NCI-H1417 (cell line): ENCODE data around the gene PLEKHB1.

Source experiments
- DNase-seq, 3 experiments: peaks; one replicate each; lab custom pipeline; 2025; lab: John Stamatoyannopoulos, UW

Gene PLEKHB1

GRCh38 chr11:73680687-73681086 is 34.3 kb downstream of the PLEKHB1 start:
- no peak for DNase-seq

- no peak for DNase-seq
These were observed 47.6 kb downstream of the PLEKHB1 start for GRCh38 chr11:73693899-73694525.

DNA sequence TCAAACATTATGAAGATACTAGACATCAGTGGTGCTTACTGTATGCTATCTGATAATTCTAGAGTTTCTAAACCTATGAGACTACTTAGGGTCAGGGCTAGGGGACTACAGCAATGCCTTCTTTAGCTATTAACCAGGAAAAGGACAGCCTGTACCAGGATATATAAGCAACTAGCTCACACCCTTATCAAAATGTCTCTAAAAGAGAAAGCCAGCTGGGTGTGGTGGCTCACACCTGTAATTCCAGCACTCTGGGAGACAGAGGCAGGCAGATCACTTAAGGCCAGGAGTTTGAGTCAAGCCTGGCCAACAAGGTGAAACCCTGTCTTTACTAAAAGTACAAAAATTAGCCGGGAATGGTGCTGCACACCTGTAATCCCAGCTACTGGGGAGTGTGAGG is 58.7 kb downstream of the PLEKHB1 start:
- DNase-seq, result no peak

- DNase-seq, result no peak
These were observed 64.6 kb downstream of the PLEKHB1 start for GRCh38 chr11:73710964-73711363.
